Adipose tissue (tissue), 3 donors: ENCODE results near the gene ATP13A3. TPM values are rescaled to one million over a fixed set of nuclear protein-coding genes. Genes with fewer than 3 reads are reported as not detected.
"Not testable (repeated sequence)": the region's sequence is repeated elsewhere in the genome, so short reads cannot be mapped to it uniquely, and the experiment has no call there.

ENCODE experiments used
- H3K27ac ChIP-seq: one replicate; pipeline ENCODE4 v1.5.1; 2013; ENCODE audit warnings: low read depth, low read length
- WGBS, 3 donors: extraction: QIAGEN DNeasy Blood & Tissue Kit; methylation state at CpG; one replicate each; pipeline ENCODE4 v1.1.7; 2013; 5-methylcytosine and 5-hydroxymethylcytosine counted together
- polyA plus RNA-seq, 3 donors: library from polyadenylated mRNA; stranded (reverse); fragments of 200-250 nt; gene quantifications; one replicate each; pipeline ENCODE4 v1.2.3, GENCODE V29; 2013
- donor health status: healthy with polysubstance abuse.
- donor health status: Bipolar disorder and iron deficiency.
- donor health status: healthy.

Gene ATP13A3
- 10 to 100 TPM; 10.5 to 63.9 (median 15.4) TPM for polyA plus RNA-seq

DNA sequence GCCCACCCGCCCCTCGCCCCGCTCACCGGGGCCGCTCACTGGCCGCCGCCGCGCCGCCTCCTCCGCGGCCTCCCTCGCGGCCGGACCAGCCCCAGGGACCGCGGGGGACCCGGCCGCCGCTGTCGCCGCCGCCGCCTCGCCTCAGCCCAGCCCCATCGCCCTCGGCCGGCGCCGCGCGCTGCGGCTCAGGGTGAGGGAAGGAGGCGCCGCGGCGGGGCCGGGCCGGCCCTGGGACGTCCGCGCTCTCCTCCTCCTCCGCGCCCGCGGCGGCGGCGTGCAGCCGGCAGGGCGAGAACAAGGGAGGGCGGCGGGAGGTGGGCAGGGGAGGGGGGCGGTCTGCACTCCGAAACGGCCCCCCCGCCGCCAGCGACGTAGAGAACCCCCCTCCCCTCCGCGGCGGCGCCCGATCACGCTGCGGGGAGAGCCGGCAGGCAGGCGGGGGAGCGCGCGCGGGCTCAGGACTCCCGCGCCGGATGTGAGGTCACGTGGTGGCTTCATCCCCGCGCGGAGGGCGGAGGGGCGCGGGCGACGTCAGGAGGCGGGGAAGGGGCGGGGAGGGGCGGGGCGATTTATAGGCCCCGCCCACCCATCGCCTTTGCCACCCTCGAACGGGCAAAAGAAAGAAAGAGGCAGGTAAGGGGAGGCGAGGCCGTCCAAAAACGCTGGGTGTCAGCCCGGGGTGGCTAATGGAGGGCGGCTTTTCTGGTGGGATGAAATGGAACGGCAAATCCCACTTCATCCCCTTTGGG lies at the start of gene ATP13A3:
Gene ATP13A3 (minus strand): TSS at position 463 of the 749 bp plus-strand sequence. CDS start 24,812 bp downstream, outside the sequence.
- peak within 1 kb of the TSS; percentile 93 for H3K27ac ChIP-seq
- WGBS, 3 donors: 0 to 1% (median 0%) methylated on average over 48 to 76 of the region's 99 CpGs

DNA sequence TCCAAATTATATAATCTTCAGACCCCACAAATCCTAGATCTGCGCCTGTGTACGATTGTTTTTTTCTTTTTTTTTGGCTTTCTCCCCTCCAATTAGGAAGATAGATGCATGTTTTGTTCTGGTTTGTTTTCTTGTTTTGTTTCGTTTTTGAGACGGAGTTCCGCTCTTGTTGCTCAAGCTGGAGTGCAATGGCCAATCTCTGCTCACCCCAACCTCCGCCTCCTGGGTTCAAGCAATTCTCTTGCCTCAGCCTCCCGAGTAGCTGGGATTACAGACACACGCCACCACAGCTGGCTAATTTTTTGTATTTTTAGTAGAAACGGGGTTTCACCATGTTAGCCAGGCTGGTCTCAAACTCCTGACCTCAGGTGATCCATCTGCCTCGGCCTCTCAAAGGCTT lies 48.4 kb upstream of the ATP13A3 start:
- H3K27ac ChIP-seq: not testable (repeated sequence)
- 78 to 95% (median 79%) methylated on average over 10 of the region's 10 CpGs for WGBS, 3 donors

DNA sequence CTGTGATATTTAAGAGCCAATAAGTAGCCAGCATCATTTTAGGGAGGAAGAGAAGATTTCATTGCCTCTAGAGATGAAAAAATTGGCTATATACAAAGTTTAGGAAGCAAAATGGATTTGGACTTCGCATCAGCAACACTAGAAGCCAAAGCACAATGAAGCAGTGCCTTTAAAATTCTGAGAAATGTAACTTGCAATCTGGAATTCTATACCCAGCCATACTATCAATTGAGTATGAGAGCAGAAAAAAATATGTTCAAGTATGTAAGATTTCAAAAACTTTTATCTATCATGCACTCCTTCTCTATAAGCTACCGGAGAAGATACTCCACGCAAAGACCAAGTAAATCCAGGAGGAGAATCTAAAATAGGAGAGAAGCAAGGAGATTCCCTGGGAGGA lies 47.4 kb upstream of the ATP13A3 start:
- H3K27ac ChIP-seq: no peak overlapping the region
- WGBS, 3 donors: 97 to 98% (median 97%) methylated on average over 3 of the region's 3 CpGs

GRCh38 chr3:194532591-194532990 lies 45.8 kb upstream of the ATP13A3 start:
- no peak overlapping the region for H3K27ac ChIP-seq
- 66 to 74% (median 69%) methylated on average over 4 of the region's 4 CpGs for WGBS, 3 donors

- WGBS, 3 donors: 91 to 98% (median 95%) methylated on average over 2 of the region's 2 CpGs
- H3K27ac ChIP-seq: no peak overlapping the region
These were observed 40.9 kb upstream of the ATP13A3 start for GRCh38 chr3:194527726-194528125.

DNA sequence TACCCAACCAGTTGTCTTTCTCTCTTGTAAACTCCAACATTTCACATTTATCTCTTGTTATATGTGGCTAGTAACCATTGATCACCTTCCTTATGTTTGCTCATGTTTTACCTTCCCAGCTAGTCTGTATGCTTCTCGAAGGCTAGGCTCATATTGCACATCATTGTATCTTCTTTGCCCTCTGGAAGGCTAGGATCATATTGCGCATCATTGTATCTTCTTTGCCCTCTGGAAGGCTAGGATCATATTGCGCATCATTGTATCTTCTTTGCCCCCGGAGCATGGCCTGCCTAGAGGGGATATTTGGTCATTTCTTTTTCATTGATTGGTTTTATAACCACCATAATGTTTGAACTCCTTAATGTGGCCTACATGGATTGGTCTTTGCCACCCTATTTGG lies 39.4 kb upstream of the ATP13A3 start:
- 90 to 92% (median 90%) methylated on average over 4 of the region's 4 CpGs for WGBS, 3 donors
- no peak overlapping the region for H3K27ac ChIP-seq

DNA sequence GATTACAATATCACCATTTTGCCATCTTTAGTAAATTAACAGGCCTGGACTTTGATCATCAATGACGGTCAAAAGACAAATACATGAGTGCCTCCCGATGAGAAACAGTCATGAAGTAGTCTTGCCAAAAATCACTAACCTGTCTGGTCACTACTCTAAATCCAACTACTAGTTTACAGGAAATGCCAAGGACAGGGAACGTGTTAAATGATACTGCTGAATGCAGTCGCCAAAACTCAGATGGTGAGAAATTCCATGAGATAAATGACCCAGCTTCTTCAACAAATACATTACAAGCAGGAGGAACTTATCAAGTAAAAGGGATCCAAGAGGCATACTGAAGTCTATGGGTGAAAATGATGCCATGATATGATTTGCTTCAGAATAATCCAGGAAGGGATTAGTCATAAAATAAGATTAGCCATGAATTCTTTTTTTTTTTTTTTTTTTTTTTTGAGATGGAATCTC lies 35.8 kb upstream of the ATP13A3 start:
- no peak overlapping the region for H3K27ac ChIP-seq
- 21 to 72% (median 69%) methylated on average over 4 of the region's 4 CpGs for WGBS, 3 donors

GRCh38 chr3:194521510-194522260 lies 34.9 kb upstream of the ATP13A3 start:
- WGBS, 3 donors: 78 to 90% (median 81%) methylated on average over 2 of the region's 2 CpGs

DNA sequence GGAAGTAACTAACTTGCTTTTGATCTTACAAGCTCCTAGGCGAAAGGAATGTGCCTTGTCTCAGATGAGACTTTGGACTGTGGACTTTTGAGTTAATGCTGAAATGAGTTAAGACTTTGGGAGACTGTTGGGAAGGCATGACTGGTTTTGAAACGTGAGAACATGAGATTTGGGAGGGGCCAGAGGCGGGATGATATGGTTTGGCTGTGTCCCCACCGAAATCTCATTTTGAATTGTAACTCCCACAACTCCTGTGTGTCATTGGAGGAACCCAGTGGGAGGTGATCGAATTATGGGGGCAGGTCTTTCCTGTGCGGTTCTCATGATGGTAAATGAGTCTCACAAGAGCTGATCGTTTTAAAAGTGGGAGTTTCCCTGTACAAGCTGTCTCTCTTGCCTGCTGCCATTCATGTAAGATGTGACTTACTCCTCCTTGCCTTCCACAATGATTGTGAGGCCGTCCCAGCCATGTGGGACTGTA lies 33.9 kb upstream of the ATP13A3 start:
- not testable (repeated sequence) for H3K27ac ChIP-seq
- 59 to 73% (median 71%) methylated on average over 8 of the region's 8 CpGs for whole genome bisulfite sequencing, 3 donors

More at GRCh38 chr3:194521510-194522260, 34.9 kb upstream of the ATP13A3 start:
- H3K27ac ChIP-seq: no peak overlapping the region

DNA sequence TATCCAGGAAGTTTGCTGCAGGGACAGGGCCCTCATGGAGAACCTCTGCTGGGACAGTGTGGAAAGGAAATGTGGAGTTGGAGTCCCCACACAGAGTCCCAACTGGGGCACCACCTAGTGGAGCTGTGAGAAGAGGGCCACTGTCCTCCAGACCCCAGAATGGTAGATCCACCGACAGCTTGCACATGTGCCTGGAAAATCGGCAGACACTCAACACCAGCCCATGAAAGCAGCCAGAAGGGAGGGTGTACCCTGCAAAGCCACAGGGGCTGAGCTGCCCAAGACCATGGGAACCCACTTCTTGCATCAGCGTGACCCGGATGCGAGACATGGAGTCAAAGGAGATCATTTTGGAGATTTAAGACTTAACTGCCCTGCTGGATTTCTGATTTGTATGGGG lies 33.4 kb upstream of the ATP13A3 start:
- H3K27ac ChIP-seq: not testable (repeated sequence)
- WGBS, 3 donors: 85 to 92% (median 90%) methylated on average over 5 of the region's 5 CpGs

- WGBS, 3 donors: 51 to 82% (median 69%) methylated on average over 2 of the region's 2 CpGs
- H3K27ac ChIP-seq: no peak overlapping the region
These were observed 31.9 kb upstream of the ATP13A3 start for GRCh38 chr3:194518652-194519051.

DNA sequence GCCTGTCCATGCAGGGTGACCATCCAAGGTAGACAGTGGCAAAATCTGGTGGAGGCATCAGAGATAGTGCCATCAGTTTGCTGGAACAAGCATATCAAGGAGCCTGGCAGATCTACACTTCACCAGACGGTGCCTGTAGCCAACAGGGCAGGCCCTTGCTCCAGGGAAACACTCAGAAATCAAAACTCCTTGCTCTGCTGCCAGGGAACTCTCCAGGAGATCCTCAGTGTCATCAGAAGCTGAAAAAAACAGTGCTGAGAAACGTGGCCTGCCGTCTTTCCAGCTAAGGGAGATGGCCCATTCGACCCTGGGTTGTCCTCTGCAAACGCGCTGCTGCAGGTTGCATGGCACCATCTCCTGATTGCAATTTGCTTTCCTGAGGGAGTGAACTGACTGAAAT lies 30.5 kb upstream of the ATP13A3 start:
- whole genome bisulfite sequencing, 3 donors: 62 to 76% (median 73%) methylated on average over 6 of the region's 6 CpGs
- no peak overlapping the region for H3K27ac ChIP-seq

GRCh38 chr3:194514626-194515025 lies 27.8 kb upstream of the ATP13A3 start:
- H3K27ac ChIP-seq: no peak overlapping the region
- WGBS, 3 donors: 40 to 66% (median 62%) methylated on average over 4 of the region's 4 CpGs

DNA sequence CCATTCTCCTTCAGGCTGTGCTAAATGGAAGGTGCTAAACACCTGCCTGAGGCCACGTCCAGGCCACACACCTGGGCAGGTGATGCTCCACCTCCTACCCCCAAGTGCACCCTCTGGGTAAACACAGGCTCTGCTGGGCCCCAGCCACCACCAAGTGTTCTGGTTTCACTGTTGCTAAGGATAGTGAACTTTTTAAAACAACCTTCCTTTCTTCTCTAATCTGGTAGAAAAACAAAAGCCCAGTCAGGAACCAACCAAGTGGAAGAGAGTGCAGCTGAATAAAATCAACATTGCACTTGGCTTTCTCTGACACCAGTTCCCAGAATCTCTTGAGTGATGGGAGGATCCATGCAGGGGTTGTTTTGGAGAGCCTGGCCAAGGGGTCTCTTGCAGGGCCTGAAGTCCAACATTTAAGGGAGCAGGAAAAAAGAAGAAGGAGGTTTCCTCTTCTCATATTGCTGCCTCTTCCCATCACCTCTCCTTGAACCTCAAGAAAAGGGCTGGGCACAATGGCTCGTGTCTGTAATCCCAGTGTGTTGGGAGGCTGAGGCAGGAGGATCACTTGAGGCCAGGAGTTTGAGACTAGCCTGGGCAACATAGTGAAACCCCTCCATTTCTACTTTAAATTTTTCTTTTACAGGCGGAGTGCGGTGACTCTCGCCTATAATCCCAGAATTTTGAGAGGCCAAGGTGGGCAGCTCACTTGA lies 26.2 kb upstream of the ATP13A3 start:
- H3K27ac ChIP-seq: no peak overlapping the region
- 83 to 91% (median 84%) methylated on average over 5 of the region's 5 CpGs for WGBS, 3 donors

- H3K27ac ChIP-seq: no peak overlapping the region
- 58 to 76% (median 65%) methylated on average over 14 of the region's 14 CpGs for WGBS, 3 donors
These were observed 22.0 kb upstream of the ATP13A3 start for GRCh38 chr3:194508491-194509453.

- H3K27ac ChIP-seq: no peak overlapping the region
- WGBS, 3 donors: 90 to 93% (median 91%) methylated on average over 12 of the region's 12 CpGs
These were observed 20.8 kb upstream of the ATP13A3 start for GRCh38 chr3:194507571-194507970.

DNA sequence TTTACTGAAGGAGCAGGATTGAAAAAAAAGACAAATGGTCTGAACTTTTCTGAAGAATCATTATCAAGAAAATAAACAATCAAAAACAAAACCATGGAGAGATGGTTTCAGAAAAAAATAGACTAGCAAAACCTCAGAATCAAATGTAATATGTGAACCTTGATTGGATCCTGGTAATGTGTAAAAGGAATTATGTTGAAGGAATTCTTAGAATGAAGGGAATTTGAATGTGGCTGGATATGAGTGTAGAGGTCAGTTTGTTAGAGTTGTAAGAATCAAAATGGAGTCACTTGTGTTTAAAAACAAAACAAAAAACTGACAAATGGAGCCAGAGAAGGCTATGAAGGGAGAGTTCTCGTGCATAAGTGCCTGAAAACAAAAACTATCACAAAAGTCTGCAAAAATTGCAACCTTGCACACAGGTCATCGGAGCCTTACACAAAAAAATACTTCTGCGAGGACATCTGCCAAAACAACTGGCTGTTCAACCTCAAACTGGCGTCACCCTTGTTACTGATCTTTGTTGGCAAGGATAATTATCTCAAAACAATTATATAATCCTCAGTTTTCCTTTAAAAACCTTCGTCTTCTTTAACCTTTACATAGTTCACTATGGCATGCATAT lies 19.1 kb upstream of the ATP13A3 start:
- WGBS, 3 donors: 69 to 82% (median 74%) methylated on average over 5 of the region's 5 CpGs
- no peak overlapping the region for H3K27ac ChIP-seq
